ENCODE data around the gene EYS. TPM values are rescaled to one million over a fixed set of nuclear protein-coding genes. Genes with fewer than 3 reads are reported as not detected.

The EYS gene
- polyA plus RNA-seq, 1 experiment: not detected

DNA sequence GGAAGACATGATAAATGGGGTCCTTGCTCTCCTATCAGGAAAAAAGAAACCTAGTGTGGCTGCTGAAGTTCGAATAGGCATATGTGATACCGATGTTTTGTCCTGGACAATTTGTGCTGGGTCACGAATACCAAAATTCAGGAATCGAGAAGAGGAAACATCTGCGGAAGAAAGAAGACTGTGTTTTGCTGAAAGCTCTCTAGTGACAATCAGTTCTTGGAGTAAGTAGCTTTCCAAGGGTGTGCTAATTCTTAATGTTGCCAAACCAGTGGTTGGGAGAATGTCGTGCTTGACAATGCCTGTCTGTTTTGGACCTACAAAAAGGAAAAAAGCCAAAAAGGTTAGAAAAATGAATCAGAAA, 1115.4 kb downstream of the EYS start:
- no peaks in the 10 kb centered on the region for H3K36me3 ChIP-seq (ENCODE audit: control insufficient read depth, insufficient read depth, low read length)
- ChIA-PET CTCF (no interaction called here), POLR2A (no interaction called here)
- no peak for DNase-seq (ENCODE audit: low read depth)
- H3K27me3 ChIP-seq (ENCODE audit: control insufficient read depth, insufficient read depth, low read length): no peaks in the 10 kb centered on the region
- TF ChIP-seq, protein P1, sequence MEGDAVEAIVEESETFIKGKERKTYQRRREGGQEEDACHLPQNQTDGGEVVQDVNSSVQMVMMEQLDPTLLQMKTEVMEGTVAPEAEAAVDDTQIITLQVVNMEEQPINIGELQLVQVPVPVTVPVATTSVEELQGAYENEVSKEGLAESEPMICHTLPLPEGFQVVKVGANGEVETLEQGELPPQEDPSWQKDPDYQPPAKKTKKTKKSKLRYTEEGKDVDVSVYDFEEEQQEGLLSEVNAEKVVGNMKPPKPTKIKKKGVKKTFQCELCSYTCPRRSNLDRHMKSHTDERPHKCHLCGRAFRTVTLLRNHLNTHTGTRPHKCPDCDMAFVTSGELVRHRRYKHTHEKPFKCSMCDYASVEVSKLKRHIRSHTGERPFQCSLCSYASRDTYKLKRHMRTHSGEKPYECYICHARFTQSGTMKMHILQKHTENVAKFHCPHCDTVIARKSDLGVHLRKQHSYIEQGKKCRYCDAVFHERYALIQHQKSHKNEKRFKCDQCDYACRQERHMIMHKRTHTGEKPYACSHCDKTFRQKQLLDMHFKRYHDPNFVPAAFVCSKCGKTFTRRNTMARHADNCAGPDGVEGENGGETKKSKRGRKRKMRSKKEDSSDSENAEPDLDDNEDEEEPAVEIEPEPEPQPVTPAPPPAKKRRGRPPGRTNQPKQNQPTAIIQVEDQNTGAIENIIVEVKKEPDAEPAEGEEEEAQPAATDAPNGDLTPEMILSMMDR (IDR thresholded peaks at IDR 0.05; ENCODE audit: insufficient read depth, low read depth, low read length): no peak
- no peak overlapping the region for H3K4me3 ChIP-seq (ENCODE audit: low read depth, low read length)

DNA sequence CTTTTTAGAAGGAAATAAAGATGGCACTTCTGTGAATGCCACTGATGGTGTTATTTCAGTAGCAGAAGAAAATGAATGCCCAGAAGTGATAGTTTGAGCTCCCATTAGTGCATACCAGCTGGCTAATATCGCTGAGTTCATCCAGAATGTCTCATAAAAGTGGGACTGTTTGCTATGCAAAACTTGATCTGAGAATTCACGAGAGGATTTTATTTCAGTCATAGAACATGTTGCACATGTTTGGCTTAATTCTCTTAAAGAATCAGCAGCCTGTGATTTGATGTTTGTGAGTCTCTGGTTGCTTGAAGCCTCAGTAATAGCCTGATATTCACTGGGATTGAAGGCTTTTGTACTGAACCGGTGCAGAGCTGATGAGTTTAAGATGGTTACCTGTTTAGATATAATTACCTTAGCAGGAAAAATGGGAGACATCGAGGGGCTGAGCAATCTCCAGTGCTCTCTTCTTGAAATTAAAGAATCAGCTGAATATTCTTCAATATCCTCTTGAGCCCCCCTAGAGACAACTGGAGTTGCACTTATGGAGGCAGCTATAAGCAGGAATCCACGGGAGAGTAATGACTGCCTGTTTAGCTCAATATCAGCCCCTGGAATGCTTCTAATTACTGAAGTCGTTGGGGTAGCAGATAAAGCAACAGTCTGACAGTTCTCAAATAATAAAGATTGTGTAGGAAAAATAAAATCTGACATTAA, 1115.9 kb downstream of the EYS start:
- ChIA-PET POLR2A (no interaction called here), CTCF (no interaction called here)
- no peak overlapping the region for H3K4me3 ChIP-seq (ENCODE audit: low read depth, low read length)

DNA sequence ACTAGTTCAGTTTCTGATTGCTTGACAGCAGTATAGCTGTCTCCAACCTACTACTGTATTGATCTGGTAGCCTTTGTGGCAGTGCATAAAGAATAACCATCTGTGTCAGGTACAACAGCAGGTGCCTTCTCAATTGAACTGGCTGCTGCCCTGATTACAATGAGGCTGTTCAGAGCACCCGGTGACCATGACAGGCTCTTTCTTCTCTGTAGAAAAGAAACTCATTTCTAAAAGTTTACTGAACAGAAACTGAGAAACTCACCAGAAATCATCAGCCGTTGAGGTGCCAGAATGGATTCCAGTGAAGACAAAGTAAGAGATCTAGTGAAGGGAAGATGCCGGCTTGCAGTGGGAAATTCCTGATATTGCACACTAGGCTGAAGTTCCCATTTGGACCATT, 1117.1 kb downstream of the EYS start:
- DNase-seq (ENCODE audit: low read depth): no peak
- TF ChIP-seq, protein P1 (IDR thresholded peaks at IDR 0.05; ENCODE audit: insufficient read depth, low read depth, low read length): no peak
- ChIA-PET CTCF (no interaction called here), POLR2A (no interaction called here)
- Histone ChIP-seq H3K36me3 (ENCODE audit: control insufficient read depth, insufficient read depth, low read length) (no peaks in the 10 kb centered on the region), H3K27me3 (ENCODE audit: control insufficient read depth, insufficient read depth, low read length) (no peaks in the 10 kb centered on the region), H3K4me3 (ENCODE audit: low read depth, low read length) (no peak overlapping the region)

More for the DNA sequence above, 1115.9 kb downstream of the EYS start:
- TF ChIP-seq, protein P1 (IDR thresholded peaks at IDR 0.05; ENCODE audit: insufficient read depth, low read depth, low read length): no peak
- no peak for DNase-seq (ENCODE audit: low read depth)
- Histone ChIP-seq H3K27me3 (ENCODE audit: control insufficient read depth, insufficient read depth, low read length) (no peaks in the 10 kb centered on the region), H3K36me3 (ENCODE audit: control insufficient read depth, insufficient read depth, low read length) (no peaks in the 10 kb centered on the region)

DNA sequence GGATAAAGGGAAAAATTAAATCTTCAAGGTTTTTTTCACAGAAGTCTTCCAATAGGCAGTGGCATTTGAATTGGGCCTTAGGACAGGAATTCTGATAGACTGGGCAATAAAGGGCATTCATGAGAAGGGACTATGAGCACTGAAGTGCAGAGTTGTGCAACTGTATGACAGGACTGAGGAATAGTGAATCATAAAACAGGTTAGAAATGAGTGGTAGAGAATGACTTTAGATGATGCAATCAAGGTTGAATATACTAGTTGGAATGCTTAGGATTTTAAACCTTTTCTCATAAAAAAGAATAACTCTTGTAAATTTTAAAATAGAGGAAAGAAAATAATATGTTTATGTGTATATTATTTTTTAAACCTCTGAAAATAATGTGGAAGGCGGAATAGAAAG, 1126.7 kb downstream of the EYS start:
- no peak for DNase-seq (ENCODE audit: low read depth)
- POLR2A ChIA-PET: no interaction called here
- H3K4me3 ChIP-seq (ENCODE audit: low read depth, low read length): no peak overlapping the region

DNA sequence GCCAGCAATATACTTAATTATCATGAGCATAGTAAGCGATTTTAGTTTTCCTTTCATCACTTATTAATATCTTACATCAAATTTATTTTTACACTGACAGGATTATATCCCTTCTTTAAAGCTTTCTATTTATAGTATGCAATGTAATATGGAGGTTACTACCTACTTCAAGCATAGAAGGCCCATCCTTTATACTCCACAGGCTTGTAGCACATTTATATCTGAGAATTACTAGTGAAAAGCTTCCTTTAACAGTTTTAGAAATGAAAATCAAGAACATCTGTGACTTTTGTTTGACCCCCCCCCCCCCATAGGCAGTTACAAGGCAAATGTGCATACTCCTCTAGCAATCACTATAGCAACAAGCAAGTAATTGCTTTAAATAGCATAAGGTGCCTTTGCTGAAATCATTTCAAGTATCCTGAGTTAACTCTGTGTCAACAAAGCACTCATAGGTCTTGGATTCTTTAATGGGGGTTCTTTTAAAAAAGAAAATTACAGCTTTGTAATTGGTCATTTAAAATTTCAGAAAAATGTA, 1153.7 kb downstream of the EYS start:
- ChIA-PET POLR2A (no interaction called here), CTCF (no interaction called here)
- DNase-seq (ENCODE audit: low read depth): no peak
- no peaks in the 10 kb centered on the region for H3K36me3 ChIP-seq (ENCODE audit: control insufficient read depth, insufficient read depth, low read length)
- TF ChIP-seq, protein P1 (IDR thresholded peaks at IDR 0.05; ENCODE audit: insufficient read depth, low read depth, low read length): no peak
- H3K27me3 ChIP-seq (ENCODE audit: control insufficient read depth, insufficient read depth, low read length): no peaks in the 10 kb centered on the region
- no peak overlapping the region for H3K4me3 ChIP-seq (ENCODE audit: low read depth, low read length)

More for the DNA sequence above, 1126.7 kb downstream of the EYS start:
- Histone ChIP-seq H3K27me3 (ENCODE audit: control insufficient read depth, insufficient read depth, low read length) (no peaks in the 10 kb centered on the region), H3K36me3 (ENCODE audit: control insufficient read depth, insufficient read depth, low read length) (no peaks in the 10 kb centered on the region)
- TF ChIP-seq, protein P1 (IDR thresholded peaks at IDR 0.05; ENCODE audit: insufficient read depth, low read depth, low read length): no peak
- CTCF ChIA-PET: no interaction called here
